ENCODE data around the gene PRR22.
"Not testable (repeated sequence)": the region's sequence is repeated elsewhere in the genome, so short reads cannot be mapped to it uniquely, and the experiment has no call there.

PRR22 gene

DNA sequence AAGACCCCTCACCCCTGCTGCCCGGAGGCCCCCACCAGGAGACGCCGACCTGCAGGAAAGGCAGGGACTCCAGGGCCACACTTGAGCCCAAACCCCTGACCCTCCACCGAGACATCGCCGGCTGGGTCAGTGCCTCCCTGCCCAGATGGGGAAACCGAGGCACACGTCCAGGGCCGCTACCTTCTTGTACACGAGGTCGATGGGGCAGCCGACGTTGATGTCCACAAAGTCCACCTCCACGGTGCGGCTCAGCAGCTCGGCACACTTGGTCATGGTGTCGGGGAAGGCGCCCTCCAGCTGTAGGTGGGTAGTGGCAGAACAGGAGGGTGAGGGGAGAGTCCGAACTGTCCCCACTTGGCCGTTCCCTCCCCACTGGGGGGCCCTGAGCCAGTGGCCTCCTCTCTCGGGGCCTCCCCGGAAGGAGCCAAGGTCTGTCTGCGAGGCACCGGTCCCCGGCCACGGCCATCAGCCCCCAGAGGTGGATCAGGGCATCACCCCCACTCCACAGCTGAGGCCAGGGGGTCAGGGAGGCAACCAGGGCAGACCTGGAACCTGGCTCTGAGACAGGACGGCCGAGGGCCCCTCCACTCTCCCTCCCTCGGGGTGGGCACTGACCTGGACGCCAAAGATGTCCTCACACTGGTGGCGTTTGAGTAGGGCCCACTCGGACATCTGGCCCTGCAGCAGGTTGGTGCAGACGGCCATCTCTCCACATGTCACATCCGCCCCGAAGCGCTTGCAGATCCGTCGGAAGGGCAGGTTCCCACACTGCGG lies 3.0 kb upstream of the PRR22 start:
- TF ChIP-seq CTCF (IDR thresholded peaks at IDR 0.05; ENCODE audit: low read depth, low read length): no peak
- no peak for DNase-seq (ENCODE audit: low read depth, low spot score)
- in situ Hi-C loops (cut with HindIII; ENCODE audit: low sequenced_read_pairs): no loop called here
- H3K4me3 ChIP-seq (ENCODE audit: low read depth, low read length): no peak overlapping the region

DNA sequence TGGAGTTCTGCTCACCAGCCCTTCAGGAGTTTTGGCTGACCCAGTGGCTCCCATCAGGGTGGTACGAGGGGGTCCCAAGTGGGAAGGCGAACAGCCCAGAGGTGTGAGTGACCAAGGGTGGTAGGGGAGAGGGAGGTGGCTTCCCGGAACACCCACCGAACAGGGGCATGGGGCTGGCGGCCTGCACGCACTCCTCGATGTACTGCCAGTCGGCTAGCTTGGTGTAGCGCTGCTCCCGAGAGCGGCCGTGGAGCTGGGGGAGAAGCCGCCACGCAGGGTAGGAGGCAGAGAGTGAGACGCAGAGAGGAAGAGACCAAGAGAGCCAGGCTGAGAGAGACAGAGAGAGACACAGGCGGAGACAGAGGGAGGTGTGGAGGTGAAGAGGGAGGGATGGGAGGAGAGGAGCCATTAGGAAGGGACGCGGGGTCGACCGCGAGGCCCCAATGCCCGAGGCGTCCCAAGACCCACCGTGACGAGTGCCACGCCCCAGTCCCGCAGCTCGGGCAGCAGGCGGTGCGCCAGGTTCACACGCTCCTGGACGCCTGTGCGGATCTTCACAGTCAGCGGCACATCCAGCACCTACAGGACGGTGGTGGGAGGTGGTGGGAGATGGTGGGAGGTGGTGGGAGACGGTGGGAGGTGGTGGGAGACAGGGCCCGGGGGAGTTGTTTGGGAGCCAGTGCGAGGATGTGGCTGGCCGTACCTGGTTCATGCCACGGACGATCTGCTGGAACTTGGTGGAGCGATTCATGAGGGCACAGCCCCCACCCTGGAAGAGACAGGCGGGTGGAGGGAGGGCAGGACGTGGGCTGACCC lies 2.3 kb upstream of the PRR22 start:
- DNase-seq (ENCODE audit: low read depth, low spot score): no peak
- in situ Hi-C loops (cut with HindIII; ENCODE audit: low sequenced_read_pairs): no loop called here
- no peak for TF ChIP-seq CTCF (IDR thresholded peaks at IDR 0.05; ENCODE audit: low read depth, low read length)
- H3K4me3 ChIP-seq (ENCODE audit: low read depth, low read length): no peak overlapping the region

GRCh38 chr19:5785423-5785822 lies 877 bp upstream of the PRR22 start:
- H3K4me3 ChIP-seq (ENCODE audit: low read depth, low read length): no peak overlapping the region
- no peak for TF ChIP-seq CTCF (IDR thresholded peaks at IDR 0.05; ENCODE audit: low read depth, low read length)
- in situ Hi-C loops (cut with HindIII; ENCODE audit: low sequenced_read_pairs): no loop called here
- DNase-seq (ENCODE audit: low read depth, low spot score): no peak

DNA sequence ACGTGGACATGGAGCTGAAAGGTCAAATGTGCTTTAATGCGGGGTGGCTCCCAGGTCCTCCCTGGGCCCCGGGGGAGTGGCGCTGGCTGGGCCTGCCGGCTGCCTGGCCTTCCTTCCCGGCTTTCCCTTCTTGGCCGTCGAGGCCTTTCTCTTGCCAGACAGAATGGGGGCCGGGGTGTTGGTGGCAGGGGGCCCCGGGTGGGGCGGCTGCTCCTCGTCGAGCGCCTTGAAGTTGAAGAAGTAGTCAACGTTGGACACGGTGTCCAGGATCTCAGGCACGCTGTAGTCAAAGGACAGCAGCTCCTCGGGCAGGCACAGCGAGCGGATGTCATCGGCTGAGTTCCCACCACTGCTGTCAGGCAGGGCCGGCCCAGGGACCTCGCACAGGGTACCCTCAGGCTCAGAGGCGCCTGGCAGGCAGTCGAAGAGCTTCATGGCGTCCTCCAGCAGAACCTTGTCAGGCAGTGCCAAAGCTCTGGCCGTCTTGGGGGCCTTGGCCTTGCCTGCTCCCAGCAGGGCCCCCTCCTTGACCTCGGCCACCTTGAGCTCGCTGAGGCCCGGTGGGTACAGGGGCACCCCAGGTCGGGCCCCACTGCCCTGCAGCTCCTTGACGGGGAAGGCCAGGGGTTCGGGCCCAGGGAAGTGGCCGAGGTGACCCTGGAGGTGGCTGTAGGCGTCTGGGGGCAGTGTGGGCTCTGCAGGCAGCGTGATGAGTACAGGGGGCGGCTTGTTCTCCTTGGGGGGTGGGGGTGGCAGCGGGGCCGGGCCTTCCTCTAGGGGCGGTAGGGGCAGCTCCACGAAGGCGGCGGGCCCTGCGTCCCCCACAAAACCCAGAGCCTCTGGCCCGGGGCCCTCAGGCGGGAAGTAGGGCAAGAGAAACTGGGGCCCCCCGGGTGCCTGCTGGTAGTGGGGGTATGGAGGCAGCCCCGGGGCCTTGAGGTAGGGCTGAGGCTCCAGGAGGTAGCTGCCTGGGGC lies 1.3 kb downstream of the PRR22 start:
- DNase-seq (ENCODE audit: low read depth, low spot score): no peak
- in situ Hi-C loops (cut with HindIII; ENCODE audit: low sequenced_read_pairs): no loop called here
- no peak overlapping the region for H3K4me3 ChIP-seq (ENCODE audit: low read depth, low read length)
- no peak for TF ChIP-seq CTCF (IDR thresholded peaks at IDR 0.05; ENCODE audit: low read depth, low read length)

DNA sequence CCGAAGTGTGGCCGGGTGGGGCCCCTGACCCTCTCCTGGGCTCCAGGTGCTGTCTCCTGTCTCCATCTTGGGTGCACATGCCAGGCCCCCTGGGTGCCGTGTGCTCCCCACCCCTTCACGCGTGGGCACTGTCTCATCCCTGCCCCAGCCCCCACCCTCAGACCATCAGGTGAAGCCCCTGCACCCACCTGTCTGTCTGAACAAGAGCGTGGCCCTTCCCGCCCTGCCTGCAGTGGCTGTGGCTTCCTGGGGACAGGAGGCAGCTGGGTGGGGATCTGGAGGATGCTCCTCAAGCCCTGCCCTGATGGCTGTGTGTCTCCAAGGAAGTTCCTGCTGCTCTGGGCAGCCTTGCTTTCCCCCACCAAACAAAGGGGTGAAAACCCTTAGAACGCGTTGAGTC lies 2.2 kb downstream of the PRR22 start:
- no peak for DNase-seq (ENCODE audit: low read depth, low spot score)
- no peak overlapping the region for H3K4me3 ChIP-seq (ENCODE audit: low read depth, low read length)
- TF ChIP-seq CTCF (IDR thresholded peaks at IDR 0.05; ENCODE audit: low read depth, low read length): no peak
- in situ Hi-C loops (cut with HindIII; ENCODE audit: low sequenced_read_pairs): no loop called here

DNA sequence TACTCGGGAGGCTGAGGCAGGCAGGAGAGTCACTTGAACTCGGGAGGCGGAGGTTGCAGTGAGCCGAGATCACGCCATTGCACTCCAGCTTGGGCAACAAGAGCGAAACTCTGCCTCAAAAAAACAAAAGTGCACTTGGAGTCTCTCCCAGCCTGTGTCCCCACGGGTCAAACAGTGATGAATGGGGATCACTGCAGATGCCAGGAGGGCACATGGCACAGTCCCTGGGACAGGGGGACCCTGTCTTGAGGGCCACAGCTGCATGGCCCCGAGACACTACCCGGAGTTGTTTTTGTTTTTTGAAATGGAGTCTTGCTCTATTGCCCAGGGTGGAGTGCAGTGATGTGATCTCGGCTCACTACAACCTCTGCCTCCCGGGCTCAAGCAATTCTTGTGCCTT lies 3.6 kb downstream of the PRR22 start:
- DNase-seq (ENCODE audit: low read depth, low spot score); in situ Hi-C loops (cut with HindIII; ENCODE audit: low sequenced_read_pairs); H3K4me3 ChIP-seq (ENCODE audit: low read depth, low read length): not testable (repeated sequence)

Data from astrocyte of the spinal cord (primary cell).